Measurements from ENCODE around the gene ACADM. TPM values are rescaled to one million over a fixed set of nuclear protein-coding genes. Genes with fewer than 3 reads are reported as not detected.
A peak's percentile ranks its signal among the peaks of the same experiment; 100 is the strongest.
"Not testable (repeated sequence)": the region's sequence is repeated elsewhere in the genome, so short reads cannot be mapped to it uniquely, and the experiment has no call there.

ACADM gene
- total RNA-seq, 1 experiment from 2014 or later = 37.9 TPM

GRCh38 chr1:75742047-75742625, 17.6 kb downstream of the ACADM start:
- H3K36me3 Mint-ChIP-seq = peaks cover 14% of the 10 kb centered on the region; the same call in 1 of the 2 replicates
- no peak overlapping the region for H3K27ac Mint-ChIP-seq
- no peaks in the 10 kb centered on the region for H3K4me1 Mint-ChIP-seq
- no peaks in the 10 kb centered on the region for H3K9me3 Mint-ChIP-seq
- TF ChIP-seq TP53 (CRISPR knock-in tag; IDR thresholded peaks at IDR 0.05) (no peak), STAT6 (CRISPR knock-in tag; conservative IDR thresholded peaks at IDR 0.05; ENCODE audit: low read depth) (no peak), ZMAT4 (CRISPR knock-in tag; IDR thresholded peaks at IDR 0.05) (no peak), GABPB1 (CRISPR knock-in tag; IDR thresholded peaks at IDR 0.05) (no peak), SMAD3 (CRISPR knock-in tag; IDR thresholded peaks at IDR 0.05; ENCODE audit: borderline replicate concordance) (no peak), NR2C2 (CRISPR knock-in tag; IDR thresholded peaks at IDR 0.05) (no peak), ETV6 (CRISPR knock-in tag; IDR thresholded peaks at IDR 0.05) (no peak), FOXK1 (CRISPR knock-in tag; IDR thresholded peaks at IDR 0.05) (no peak), PRDM15 (CRISPR knock-in tag; IDR thresholded peaks at IDR 0.05) (no peak), MAX (CRISPR knock-in tag; IDR thresholded peaks at IDR 0.05) (no peak), ZNF423 (CRISPR knock-in tag; IDR thresholded peaks at IDR 0.05) (no peak), ZNF317 (CRISPR knock-in tag; IDR thresholded peaks at IDR 0.05; ENCODE audit: borderline replicate concordance, low read depth) (no peak), NR1H2 (CRISPR knock-in tag; IDR thresholded peaks at IDR 0.05) (no peak), CREM (CRISPR knock-in tag; IDR thresholded peaks at IDR 0.05) (no peak)
- TF ChIP-seq, protein P1, sequence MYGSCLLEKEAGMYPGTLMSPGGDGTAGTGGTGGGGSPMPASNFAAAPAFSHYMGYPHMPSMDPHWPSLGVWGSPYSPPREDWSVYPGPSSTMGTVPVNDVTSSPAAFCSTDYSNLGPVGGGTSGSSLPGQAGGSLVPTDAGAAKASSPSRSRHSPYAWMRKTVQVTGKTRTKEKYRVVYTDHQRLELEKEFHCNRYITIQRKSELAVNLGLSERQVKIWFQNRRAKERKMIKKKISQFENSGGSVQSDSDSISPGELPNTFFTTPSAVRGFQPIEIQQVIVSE (CRISPR knock-in tag; IDR thresholded peaks at IDR 0.05; ENCODE audit: borderline replicate concordance) = no peak
- TF ChIP-seq, protein P2, sequence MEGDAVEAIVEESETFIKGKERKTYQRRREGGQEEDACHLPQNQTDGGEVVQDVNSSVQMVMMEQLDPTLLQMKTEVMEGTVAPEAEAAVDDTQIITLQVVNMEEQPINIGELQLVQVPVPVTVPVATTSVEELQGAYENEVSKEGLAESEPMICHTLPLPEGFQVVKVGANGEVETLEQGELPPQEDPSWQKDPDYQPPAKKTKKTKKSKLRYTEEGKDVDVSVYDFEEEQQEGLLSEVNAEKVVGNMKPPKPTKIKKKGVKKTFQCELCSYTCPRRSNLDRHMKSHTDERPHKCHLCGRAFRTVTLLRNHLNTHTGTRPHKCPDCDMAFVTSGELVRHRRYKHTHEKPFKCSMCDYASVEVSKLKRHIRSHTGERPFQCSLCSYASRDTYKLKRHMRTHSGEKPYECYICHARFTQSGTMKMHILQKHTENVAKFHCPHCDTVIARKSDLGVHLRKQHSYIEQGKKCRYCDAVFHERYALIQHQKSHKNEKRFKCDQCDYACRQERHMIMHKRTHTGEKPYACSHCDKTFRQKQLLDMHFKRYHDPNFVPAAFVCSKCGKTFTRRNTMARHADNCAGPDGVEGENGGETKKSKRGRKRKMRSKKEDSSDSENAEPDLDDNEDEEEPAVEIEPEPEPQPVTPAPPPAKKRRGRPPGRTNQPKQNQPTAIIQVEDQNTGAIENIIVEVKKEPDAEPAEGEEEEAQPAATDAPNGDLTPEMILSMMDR (IDR thresholded peaks at IDR 0.05) = no peak
- H3K4me3 Mint-ChIP-seq = no peak overlapping the region
- no peaks in the 10 kb centered on the region for H3K27me3 Mint-ChIP-seq (ENCODE audit: low read depth)
- ChIA-PET POLR2A (no interaction called here), CTCF (no interaction called here)
- no peak for DNase-seq (ENCODE audit: low spot score)
- peak; percentile 57 for ATAC-seq

GRCh38 chr1:75745276-75745675, 20.8 kb downstream of the ACADM start:
- ChIA-PET CTCF (interaction anchor here (0.6 kb wide), 1 partner anchor 35 kb away, joined by 3 read pairs; no protein-coding TSS in a partner anchor), POLR2A (no interaction called here)
- Mint-ChIP-seq H3K27me3 (ENCODE audit: low read depth) (no peaks in the 10 kb centered on the region), H3K36me3 (peaks cover 14% of the 10 kb centered on the region; the same call in 1 of the 2 replicates), H3K4me3 (no peak overlapping the region), H3K9me3 (no peaks in the 10 kb centered on the region), H3K4me1 (no peaks in the 10 kb centered on the region), H3K27ac (no peak overlapping the region)
- DNase-seq (ENCODE audit: low spot score) (no peak), ATAC-seq (no peak)
- TF ChIP-seq NFATC4 (CRISPR knock-in tag; IDR thresholded peaks at IDR 0.05) (no peak), ZNF317 (CRISPR knock-in tag; IDR thresholded peaks at IDR 0.05; ENCODE audit: borderline replicate concordance, low read depth) (no peak), SP1 (CRISPR knock-in tag; conservative IDR thresholded peaks at IDR 0.05) (no peak), IRF2 (CRISPR knock-in tag; IDR thresholded peaks at IDR 0.05; ENCODE audit: borderline replicate concordance, low read depth) (no peak), ATF2 (CRISPR knock-in tag; IDR thresholded peaks at IDR 0.05; ENCODE audit: borderline replicate concordance, low read depth) (no peak)
- TF ChIP-seq, protein P1 (CRISPR knock-in tag; IDR thresholded peaks at IDR 0.05; ENCODE audit: borderline replicate concordance) = no peak

DNA sequence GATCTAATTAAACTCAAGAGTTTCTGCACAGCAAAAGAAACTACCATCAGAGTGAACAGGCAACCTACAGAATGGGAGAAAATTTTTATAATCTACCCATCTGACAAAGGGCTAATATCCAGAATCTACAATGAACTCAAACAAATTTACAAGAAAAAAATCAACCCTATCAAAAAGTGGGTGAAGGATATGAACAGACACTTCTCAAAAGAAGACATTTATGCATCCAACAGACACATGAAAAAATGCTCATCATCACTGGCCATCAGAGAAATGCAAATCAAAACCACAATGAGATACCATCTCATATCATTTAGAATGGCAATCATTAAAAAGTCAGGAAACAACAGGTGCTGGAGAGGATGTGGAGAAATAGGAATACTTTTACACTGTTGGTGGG, 32.7 kb downstream of the ACADM start:
- H3K27me3 Mint-ChIP-seq (ENCODE audit: low read depth); H3K27ac Mint-ChIP-seq; H3K4me3 Mint-ChIP-seq; POLR2A ChIA-PET; ATAC-seq; CTCF ChIA-PET; DNase-seq (ENCODE audit: low spot score); H3K4me1 Mint-ChIP-seq: not testable (repeated sequence)
- Mint-ChIP-seq H3K36me3 (peaks cover 69% of the 10 kb centered on the region), H3K9me3 (peaks cover 51% of the 10 kb centered on the region)

Measured in WTC11 (cell line).